Measurements from ENCODE around the gene AP4S1. TPM values are rescaled to one million over a fixed set of nuclear protein-coding genes. Genes with fewer than 3 reads are reported as not detected.

AP4S1 gene
- total RNA-seq, 1 donor from 2014 or later, result 1.8 TPM

- H3K27me3 ChIP-seq (ENCODE audit: control insufficient read depth, insufficient read depth, low read length), result no peaks in the 10 kb centered on the region
- no peak for FAIRE-seq
- no peak for DNase-seq (ENCODE audit: low read depth)
- H3K36me3 ChIP-seq (ENCODE audit: control insufficient read depth, insufficient read depth, low read length), result peaks cover 12% of the 10 kb centered on the region
- H3K4me3 ChIP-seq (ENCODE audit: low read depth, low read length), result no peak overlapping the region
- TF ChIP-seq CTCF (IDR thresholded peaks at IDR 0.05; ENCODE audit: insufficient read depth, low read length, severe bottlenecking), result no peak
Measured at GRCh38 chr14:31142455-31143087, 117.1 kb downstream of the AP4S1 start.

Other genes starting within 250 kb of the AP4S1 start
- 0.26 TPM in 1 of 2 replicates, not detected in the other for gene COCH, start 151.1 kb upstream of the AP4S1 start, total RNA-seq
- gene STRN3, start 730 bp downstream of the AP4S1 start, total RNA-seq, result 76.9 and 95.5 TPM in 2 replicates
- 291 and 353 TPM in 2 replicates for gene HECTD1, start 182.1 kb downstream of the AP4S1 start, total RNA-seq

All from bronchial epithelial cell (primary cell).